ES-I3 (cell line): ENCODE results near the gene DTD1.

Experiments used
- H3K36me3 ChIP-seq: 2 replicates; pipeline ENCODE4 v1.6.1; 2013; ENCODE audit warnings: mild to moderate bottlenecking, low read length, control low read depth, moderate library complexity; ENCODE audit not compliant: insufficient read depth
- H3K4me1 ChIP-seq: 2 replicates; pipeline ENCODE4 v1.6.1; 2013; ENCODE audit warnings: mild to moderate bottlenecking, control low read depth, low read length; ENCODE audit not compliant: insufficient read depth
- H3K9ac ChIP-seq: 2 replicates; pipeline ENCODE4 v1.6.1; 2013; ENCODE audit warnings: low read depth, mild to moderate bottlenecking, low read length, moderate library complexity
- H3K9me3 ChIP-seq: 2 replicates; pipeline ENCODE4 v1.6.1; 2013; ENCODE audit warnings: mild to moderate bottlenecking, low read length, moderate library complexity; ENCODE audit not compliant: control insufficient read depth, insufficient read depth

DTD1 gene

DNA sequence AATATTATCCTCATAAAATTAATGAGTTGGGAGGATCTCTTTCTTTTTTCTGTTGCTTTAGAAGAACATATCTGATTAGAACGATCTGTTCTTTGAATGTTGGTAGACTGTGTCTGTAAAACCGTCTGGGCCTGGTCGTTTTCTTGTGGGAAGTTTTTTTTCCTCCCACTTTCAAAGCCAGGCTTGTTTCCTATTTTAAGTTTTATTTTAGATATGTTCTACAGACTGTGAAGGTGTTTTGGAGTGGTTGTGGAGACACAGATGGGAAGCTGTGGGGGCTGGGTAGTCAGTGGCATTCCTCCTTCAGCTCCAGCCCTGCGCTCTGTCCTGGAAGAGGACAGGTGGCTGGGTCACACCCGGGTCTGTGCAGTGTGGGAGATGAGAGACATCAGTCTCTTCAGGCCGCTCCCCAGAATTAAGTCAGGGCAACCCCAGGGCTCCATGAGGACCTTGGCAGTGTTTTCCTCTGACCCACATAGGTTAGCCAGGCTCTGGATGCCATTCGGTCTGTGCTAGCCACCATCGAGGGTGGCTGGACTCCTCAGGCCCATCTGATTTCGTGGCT, 133.8 kb downstream of the DTD1 start:
- Histone ChIP-seq H3K4me1 (no peaks in the 10 kb centered on the region), H3K36me3 (no peaks in the 10 kb centered on the region), H3K9ac (no peak overlapping the region), H3K9me3 (no peaks in the 10 kb centered on the region)

DNA sequence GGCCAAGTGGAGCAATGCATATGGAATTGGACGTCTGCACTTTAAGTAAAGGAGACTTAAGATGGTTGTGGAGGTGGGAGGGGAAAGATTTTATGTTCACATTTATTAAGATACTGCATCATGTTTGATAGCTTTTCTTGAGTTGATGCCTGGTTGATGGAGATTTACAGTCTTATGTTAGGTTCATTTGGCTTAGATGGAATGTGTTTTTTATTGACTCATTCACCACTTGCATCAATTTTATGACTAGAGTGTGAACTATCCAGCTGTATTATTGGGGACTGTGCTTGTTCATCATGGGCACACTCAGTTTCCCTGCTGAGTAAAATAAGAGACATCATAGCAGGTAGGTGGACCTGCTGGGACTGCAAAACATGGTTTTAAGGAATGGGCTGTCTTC, 134.5 kb downstream of the DTD1 start:
- H3K36me3 ChIP-seq: no peaks in the 10 kb centered on the region
- no peak overlapping the region for H3K9ac ChIP-seq

DNA sequence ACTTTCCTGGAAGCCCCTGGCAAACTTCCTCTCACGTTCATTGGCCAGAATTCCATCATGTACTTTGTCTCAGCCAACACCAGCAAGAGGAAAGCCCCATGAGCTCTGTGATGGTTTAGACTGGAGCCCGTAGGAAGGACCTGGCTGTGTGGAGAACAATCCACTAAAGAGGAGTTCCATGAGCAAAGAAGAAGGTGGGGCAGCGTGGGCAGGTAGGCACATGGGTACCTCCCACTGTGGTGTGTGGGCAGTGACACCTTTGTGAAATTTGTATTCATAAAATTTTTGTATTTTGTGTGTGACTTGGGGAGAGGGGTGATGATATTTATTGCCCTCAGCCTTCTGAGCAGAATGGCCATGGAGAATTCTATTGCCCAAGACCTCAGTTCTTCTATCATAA, 136.2 kb downstream of the DTD1 start:
- H3K36me3 ChIP-seq: no peaks in the 10 kb centered on the region
- H3K4me1 ChIP-seq: peaks cover 3% of the 10 kb centered on the region; the same call in 1 of the 2 replicates
- H3K9me3 ChIP-seq: no peaks in the 10 kb centered on the region
- no peak overlapping the region for H3K9ac ChIP-seq

More for the DNA sequence above, 134.5 kb downstream of the DTD1 start:
- Histone ChIP-seq H3K4me1 (peaks cover 3% of the 10 kb centered on the region; the same call in 1 of the 2 replicates), H3K9me3 (no peaks in the 10 kb centered on the region)

DNA sequence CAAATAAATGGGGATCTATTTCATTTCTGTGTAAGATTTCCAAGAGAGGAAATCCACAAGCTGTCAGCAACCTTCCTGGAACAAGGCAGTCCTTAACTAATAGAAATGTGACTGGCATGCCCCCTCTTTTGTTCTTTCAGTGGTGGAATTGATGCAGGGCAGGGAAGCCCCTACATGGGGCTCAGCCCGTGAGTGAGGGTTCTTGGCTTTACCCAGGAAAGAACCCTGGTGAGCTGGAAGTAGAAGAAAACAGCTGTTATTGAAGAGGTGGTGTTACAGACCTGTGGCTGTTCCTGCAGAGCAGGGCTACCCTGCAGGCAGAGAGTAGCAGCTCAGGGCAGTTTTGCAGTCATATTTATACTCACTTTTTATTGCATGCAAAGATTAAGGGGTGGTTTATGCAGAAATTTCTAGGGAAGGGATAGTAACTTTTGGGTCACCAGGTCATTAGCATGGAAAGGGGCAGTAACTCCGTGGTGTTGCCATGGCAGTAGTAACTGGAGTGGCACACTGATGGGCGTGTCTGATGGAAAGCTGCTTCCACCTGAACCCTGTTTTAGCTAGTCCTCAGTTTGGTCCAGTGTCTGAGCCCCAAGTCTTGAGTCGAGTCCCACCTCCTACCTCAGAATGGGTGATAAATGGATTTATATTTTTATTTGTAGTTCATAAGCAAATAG, 137.1 kb downstream of the DTD1 start:
- Histone ChIP-seq H3K9ac (no peak overlapping the region), H3K4me1 (peaks cover 3% of the 10 kb centered on the region; the same call in 1 of the 2 replicates), H3K36me3 (no peaks in the 10 kb centered on the region), H3K9me3 (no peaks in the 10 kb centered on the region)

DNA sequence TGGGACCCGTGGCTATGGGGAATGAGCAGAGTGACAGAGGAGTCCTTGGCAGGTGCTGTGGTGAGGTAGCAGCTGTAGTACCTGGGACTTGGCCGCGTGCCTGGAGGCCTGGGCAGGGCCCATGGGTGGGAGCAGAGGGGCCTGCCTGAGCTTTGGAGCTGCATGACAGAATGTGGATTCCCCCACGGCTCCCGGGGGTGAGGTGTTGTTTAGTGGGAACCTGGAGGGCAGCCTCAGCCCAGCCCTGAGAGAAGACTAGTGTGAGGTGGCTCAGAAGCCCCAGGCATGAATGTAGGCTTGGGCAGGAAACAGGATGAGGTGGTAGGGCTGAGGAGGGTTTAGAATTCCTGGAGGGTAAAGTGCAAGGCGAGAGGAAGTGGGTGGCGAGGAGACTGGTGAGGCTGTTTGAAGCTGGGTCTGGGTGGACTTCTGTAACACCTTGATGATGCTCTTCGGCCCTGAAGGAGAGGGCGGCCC, 139.2 kb downstream of the DTD1 start:
- H3K4me1 ChIP-seq: peaks cover 3% of the 10 kb centered on the region; the same call in 1 of the 2 replicates
- no peak overlapping the region for H3K9ac ChIP-seq
- H3K36me3 ChIP-seq: no peaks in the 10 kb centered on the region
- no peaks in the 10 kb centered on the region for H3K9me3 ChIP-seq

DNA sequence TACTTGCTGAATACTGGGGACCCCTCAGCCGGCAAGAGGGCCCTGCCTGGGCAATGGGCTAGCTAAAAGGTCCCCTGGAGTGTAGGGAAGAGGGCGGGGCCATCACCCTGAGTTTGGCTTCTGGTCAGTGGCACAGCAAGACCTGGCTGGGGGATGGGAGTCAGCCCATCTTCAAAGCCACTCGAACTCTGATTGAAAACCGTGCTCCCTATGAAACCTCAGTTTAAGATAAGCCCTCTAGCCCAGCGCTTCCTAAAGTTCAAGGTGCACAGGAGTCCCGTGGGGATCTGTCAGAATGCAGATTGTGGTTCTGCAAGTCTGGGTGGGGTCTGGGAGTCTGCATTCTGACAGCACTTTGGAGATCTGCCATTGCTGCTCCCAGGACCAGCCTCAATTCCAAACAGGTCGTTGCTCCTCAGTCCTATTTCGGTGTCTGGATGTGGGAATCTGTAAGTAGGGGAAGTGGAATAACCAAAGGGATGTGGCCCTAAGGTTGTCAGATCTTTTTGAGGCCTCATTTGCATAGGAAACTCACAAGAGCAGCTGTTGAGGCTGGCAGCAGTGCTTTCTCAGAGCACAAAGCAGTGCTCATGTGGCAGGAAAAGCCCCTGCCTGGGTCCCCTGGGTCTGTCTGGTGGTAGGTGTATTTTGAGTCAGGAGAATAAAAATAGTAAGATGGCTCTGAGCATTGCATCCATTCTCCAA, 140.5 kb downstream of the DTD1 start:
- peaks cover 3% of the 10 kb centered on the region; the same call in 1 of the 2 replicates for H3K4me1 ChIP-seq
- H3K36me3 ChIP-seq: no peaks in the 10 kb centered on the region
- no peak overlapping the region for H3K9ac ChIP-seq
- no peaks in the 10 kb centered on the region for H3K9me3 ChIP-seq

DNA sequence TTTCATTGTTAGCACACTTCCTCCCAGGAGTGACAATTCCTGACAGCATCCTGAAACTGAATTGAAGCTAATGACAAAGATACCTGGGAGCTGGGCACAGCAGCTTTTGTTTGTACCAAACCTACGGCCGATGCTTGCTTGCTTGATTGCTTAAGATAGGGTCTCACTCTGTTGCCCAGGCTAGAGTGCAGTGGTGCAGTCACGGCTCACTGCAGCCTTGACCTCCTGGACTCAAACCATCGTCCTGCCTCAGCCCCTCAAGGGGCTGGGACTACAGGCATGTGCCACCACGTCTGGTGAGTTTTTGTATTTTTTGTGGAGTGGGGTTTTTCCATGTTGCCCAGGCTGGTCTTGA, 141.0 kb downstream of the DTD1 start:
- H3K36me3 ChIP-seq: no peaks in the 10 kb centered on the region
- H3K9ac ChIP-seq: no peak overlapping the region
- H3K9me3 ChIP-seq: no peaks in the 10 kb centered on the region
- peaks cover 3% of the 10 kb centered on the region; the same call in 1 of the 2 replicates for H3K4me1 ChIP-seq

DNA sequence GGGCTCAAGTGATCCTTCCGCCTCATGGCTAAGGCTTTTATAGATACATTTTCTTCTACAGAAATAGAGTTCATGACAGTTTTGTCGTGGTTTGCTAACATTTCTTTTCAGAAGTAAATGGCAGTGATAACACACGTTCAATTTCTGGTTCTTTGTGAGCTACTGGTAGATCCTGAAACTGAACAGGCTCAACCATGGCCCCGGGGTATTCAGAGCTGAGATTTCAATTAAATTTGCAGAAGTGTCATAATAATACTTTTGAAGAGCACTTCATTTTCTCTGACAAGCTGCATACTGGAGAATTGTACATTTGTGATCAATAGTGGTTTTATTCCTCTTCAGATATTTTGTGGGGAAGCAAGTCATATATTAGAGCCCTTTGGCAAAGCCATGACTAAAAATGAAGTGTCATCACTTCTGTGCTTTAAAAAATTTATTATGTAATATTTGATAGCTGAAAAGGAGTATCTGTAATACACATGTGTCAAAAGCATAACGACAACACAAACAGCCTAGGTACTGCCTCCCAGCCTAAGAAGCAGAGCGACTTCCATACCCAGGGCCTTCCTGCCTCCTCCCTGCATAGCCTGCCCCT, 141.5 kb downstream of the DTD1 start:
- Histone ChIP-seq H3K9ac (no peak overlapping the region), H3K36me3 (no peaks in the 10 kb centered on the region), H3K4me1 (peaks cover 3% of the 10 kb centered on the region; the same call in 1 of the 2 replicates), H3K9me3 (no peaks in the 10 kb centered on the region)

DNA sequence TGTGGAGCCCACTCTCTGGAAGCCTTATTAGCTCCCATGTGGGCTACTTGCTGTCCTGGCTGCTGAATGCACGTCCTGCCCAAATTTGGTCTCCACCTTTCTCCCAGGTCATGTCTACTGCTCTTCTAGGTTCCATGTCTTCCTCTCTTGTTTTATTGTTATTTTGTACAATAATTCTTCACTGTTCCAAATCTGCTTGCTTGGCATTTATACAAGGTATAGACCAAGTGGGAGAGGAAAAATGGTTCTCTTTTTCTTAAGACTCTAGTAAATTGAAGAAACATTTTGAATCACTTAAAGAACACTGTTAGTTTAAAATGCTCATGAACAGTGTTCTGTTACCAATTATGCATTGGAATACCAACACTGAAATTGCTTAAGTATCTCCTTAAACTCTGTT, 144.1 kb downstream of the DTD1 start:
- Histone ChIP-seq H3K9ac (no peak overlapping the region), H3K4me1 (peaks cover 3% of the 10 kb centered on the region; the same call in 1 of the 2 replicates), H3K36me3 (no peaks in the 10 kb centered on the region)

DNA sequence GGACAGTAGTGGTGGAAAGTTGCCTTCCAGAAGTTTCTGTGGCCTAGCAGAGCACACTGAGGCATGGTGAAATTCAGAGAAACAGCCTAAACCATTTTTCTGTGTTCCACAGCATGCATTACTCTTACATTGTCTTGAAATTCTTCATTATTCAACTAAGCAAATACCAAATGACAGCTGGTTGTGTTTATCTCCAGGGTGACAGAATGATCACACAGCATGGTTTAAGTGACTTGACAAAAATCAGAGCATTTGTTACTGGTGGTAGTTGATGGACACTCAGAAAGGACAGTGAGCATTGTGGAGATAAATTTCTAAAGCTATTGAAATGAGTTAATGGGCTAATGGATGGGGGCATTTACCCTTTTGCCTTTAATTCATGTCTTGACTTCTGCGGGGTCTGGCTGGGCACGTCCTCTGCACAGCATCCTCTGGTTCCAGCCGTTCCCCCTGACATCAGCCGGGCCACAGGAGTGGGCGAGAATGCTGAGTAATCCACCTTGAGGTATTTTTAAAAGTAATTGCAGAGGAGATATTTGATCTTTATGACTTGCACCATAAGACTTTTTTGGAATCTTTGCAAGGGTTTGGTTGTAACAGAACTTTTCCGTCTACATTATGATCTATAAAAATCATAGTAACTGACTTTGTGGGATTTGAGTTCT, 146.8 kb downstream of the DTD1 start:
- Histone ChIP-seq H3K9me3 (no peaks in the 10 kb centered on the region), H3K36me3 (no peaks in the 10 kb centered on the region), H3K9ac (no peak overlapping the region), H3K4me1 (0 out of 2 replicates have a peak, but pooled peaks cover 3% of the 10 kb centered on the region)

More for the DNA sequence above, 144.1 kb downstream of the DTD1 start:
- H3K9me3 ChIP-seq: no peaks in the 10 kb centered on the region

DNA sequence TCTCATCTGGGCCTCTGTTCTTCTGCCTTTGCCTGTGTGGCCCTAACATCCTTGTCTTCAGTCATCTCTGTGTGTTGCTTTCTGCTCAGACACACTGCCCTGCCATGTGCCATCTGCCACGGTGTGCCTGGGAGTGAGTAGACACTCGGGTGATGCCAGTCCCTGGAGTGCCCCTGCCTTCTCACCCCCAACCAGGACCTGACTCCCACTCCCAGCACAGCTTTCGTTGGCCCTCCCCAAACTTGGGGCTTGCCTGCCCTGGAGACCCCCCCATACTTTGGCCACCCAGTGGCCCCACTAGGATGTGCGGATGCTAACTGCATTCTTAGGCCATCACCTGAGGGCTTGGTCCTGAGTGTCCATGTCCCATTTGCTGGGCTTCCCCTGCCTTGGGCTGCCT, 149.3 kb downstream of the DTD1 start:
- Histone ChIP-seq H3K9ac (no peak overlapping the region), H3K9me3 (no peaks in the 10 kb centered on the region), H3K4me1 (0 out of 2 replicates have a peak, but pooled peaks cover 6% of the 10 kb centered on the region), H3K36me3 (no peaks in the 10 kb centered on the region)

DNA sequence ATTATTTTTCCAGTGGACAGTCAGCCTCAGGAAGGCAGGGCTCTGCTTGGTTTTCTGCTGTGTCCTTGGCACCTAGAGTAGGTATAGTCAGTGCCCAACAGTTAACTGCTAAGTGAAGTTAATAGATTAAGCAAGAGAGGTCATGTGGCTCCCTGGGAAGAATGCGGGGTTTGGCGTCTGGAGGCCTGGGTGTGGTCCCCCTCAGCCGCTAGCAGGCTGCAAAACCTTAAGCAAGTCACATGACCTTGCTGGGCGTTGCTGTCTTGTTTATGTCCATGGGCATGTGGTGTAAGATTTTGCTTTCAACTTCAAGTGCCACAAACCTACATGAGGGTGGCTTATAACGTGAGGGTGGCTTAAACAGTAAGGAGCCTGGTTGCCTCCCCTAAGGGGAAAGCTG, 150.2 kb downstream of the DTD1 start:
- Histone ChIP-seq H3K4me1 (0 out of 2 replicates have a peak, but pooled peaks cover 6% of the 10 kb centered on the region), H3K9ac (no peak overlapping the region), H3K9me3 (no peaks in the 10 kb centered on the region), H3K36me3 (no peaks in the 10 kb centered on the region)

DNA sequence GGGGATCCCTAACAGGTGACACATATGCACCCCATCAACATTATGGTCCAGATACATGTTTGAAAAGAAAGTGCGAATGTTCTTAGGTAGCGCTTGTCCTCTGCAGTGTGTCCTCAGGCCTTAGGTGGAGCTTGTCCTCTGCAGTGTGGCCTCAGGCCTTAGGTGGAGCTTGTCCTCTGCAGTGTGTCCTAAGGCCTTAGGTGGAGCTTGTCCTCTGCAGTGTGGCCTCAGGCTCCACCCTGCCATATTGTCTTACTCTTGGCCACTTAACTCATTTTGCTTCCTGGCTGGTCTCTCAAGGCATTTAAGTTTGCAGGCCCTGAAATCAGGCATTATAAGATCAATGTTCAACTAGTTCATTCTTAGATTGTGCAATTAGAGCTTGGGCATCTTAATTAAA, 151.0 kb downstream of the DTD1 start:
- Histone ChIP-seq H3K9me3 (no peaks in the 10 kb centered on the region), H3K9ac (no peak overlapping the region), H3K36me3 (no peaks in the 10 kb centered on the region), H3K4me1 (0 out of 2 replicates have a peak, but pooled peaks cover 6% of the 10 kb centered on the region)

DNA sequence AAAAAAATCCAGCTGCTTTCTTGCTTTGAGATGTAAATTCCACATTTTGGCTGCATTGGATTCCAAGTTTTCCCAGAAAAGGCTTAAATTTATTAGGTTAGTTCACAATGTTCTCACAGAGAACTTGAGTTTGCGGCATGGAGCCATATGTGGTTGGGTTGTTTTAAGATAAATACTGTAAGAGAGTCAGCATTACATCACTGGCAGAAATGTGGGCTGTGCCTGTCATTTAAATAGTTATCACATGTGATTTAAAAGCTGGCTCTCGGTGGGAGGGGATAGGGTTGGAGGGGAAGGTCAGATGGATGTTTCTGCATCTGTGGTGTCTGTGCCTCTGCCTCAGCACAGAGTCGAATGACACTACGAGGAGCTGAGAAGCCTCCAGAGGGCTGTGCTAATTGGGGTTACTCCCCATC, 151.9 kb downstream of the DTD1 start:
- Histone ChIP-seq H3K9ac (no peak overlapping the region), H3K36me3 (no peaks in the 10 kb centered on the region), H3K4me1 (0 out of 2 replicates have a peak, but pooled peaks cover 6% of the 10 kb centered on the region), H3K9me3 (no peaks in the 10 kb centered on the region)
